ENCODE data around the gene ZBTB20.

The ZBTB20 gene

GRCh38 chr3:114902691-114903101, 244.4 kb downstream of the ZBTB20 start:
- DNase-seq: peak; percentile 78

GRCh38 chr3:114900908-114901307, 246.2 kb downstream of the ZBTB20 start:
- no peak for DNase-seq

DNA sequence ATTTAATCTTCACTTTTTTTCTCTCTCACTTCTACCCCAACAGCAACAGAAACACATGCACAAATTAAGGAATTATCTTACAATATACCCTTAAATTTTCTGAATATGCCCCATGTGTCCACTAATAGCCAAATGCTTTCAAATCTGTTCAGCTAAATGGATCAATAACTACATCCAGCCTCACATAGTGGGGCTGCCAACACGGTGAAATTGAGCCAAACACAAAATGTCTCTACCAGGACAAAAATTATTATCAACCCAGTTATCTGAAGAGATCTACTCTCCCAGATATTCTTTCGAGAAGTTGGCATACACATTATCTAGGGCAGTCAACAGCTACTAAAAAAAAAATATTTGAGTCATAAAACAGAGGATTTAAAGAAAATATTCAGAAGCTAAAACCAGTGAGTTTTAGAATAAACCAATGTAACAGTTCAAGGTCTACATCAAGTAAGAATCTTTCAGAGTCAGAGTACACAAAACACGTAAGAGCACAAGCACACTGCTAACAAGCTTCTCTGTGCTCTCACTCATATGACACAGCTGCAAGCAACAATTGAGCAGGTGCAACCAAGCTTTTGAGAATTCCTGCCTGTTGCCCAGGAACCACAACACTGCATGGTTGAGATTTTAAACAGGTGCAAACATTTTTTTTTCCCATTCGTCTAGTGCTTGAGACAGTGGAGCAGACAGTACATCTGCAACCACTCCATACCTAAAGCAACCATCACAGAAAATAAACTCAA, 247.7 kb downstream of the ZBTB20 start:
- peak; percentile 70 for DNase-seq

DNA sequence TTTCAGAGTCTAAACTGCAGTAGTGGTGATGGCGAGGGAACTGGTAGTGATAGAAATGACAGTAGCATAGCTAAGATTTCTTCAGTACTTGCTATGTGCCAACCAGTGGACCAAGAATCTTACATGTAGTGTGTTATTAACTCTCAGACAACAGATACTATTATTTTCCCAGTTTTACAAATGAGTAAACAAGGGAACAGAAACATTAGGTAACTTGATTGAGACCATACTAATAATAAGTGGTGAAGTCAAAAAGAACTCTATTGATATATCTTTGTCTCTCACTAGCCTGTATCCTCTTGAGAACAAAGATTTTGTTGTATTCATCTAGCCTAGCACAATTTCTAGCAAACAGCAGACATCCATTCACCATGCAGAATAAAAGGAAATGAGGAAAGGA, 250.1 kb downstream of the ZBTB20 start:
- no peak for DNase-seq

GRCh38 chr3:114893361-114893760, 253.7 kb downstream of the ZBTB20 start:
- DNase-seq: no peak

DNA sequence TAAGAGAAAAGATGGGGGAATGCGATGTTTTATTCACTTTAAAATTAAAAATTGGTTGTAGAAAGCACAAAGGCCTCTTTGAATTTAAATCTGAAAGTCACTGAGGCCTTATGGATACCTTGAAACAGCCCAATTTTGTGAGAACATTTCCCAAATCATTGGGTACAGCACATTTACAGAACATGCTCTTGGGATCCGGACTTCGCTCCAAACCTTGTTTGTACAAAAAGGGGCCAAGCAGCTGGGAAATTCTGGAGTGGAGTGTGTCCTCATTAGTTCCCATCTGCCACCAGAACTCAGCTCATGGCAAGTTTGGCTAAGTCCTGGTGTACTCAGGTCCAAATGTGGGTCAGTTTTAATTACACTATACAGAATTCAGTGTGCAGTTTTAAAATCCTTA, 254.2 kb downstream of the ZBTB20 start:
- no peak for DNase-seq

DNA sequence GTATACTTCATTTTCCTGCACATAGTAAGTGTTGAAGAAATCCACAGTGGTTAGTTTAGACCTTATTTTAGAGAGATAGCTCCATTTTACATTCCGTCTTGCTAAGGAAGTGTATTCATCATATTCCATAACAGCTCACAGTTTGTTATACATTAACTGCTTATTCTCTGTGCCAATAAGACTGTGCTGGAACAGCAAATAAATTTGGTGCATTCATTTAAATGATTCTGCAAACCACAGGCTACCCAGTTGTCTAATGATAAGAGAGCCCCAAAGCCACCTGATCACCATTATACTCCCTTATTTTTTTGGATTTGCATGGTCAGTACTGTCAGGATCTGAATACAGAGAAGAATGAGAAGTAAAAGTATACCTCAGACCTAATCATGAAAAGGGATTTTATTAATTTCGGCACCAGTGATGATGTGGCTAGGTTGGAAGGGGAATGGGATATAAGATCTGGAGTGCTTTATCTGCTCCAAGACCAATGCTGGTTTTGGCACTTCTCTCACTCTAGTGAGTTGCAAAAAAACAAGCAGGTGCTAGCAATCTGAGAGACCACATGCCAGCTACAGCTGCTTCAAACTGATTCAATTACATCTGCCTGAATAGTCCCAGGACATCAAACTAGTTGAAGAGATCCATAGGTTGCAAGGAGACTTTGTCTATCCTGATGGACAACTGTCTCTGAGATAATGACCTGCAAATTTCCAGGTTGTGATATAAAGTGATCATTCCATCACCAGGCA, 254.8 kb downstream of the ZBTB20 start:
- no peak for DNase-seq

- no peak for DNase-seq
Measured at GRCh38 chr3:114887806-114888205, 259.3 kb downstream of the ZBTB20 start.

DNA sequence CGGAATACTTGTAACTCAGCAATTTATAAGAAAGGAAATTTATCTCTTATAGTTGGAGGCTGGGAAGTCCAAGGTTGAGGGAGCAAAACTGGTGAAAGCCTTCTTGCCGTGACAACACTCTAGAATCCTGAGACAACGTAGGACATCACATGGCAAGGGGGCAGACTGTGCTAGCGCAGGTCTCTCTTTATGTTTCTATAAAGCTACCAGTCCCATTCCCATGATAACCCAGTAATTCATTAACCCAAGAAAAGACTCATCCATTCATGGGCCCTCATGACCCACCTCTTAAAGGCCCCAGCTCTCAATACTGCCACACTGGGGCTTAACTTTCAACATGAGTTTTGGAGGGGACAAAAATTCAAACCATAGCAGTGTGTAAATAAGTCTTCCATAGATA, 260.2 kb downstream of the ZBTB20 start:
- DNase-seq: no peak

GRCh38 chr3:114884213-114884923, 262.7 kb downstream of the ZBTB20 start:
- no peak for DNase-seq

DNA sequence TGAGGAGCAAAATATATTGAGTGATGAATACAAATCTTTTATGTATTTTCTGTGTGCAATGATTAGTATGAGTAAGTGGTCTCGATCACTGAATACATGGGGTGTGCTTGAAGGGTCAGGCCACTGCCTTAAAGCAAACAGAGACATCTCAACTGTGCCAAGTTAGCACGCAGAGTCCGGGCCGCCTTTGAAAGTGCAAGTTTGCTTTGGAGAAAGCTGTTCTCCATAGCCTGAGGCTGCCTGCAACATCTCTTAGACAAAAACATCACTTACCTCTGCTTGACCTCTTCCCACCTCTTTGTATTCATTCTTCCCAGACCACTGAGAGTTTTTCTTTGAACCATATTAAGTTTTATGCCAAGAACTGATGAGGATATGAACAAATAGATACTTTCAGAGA, 267.0 kb downstream of the ZBTB20 start:
- no peak for DNase-seq

DNA sequence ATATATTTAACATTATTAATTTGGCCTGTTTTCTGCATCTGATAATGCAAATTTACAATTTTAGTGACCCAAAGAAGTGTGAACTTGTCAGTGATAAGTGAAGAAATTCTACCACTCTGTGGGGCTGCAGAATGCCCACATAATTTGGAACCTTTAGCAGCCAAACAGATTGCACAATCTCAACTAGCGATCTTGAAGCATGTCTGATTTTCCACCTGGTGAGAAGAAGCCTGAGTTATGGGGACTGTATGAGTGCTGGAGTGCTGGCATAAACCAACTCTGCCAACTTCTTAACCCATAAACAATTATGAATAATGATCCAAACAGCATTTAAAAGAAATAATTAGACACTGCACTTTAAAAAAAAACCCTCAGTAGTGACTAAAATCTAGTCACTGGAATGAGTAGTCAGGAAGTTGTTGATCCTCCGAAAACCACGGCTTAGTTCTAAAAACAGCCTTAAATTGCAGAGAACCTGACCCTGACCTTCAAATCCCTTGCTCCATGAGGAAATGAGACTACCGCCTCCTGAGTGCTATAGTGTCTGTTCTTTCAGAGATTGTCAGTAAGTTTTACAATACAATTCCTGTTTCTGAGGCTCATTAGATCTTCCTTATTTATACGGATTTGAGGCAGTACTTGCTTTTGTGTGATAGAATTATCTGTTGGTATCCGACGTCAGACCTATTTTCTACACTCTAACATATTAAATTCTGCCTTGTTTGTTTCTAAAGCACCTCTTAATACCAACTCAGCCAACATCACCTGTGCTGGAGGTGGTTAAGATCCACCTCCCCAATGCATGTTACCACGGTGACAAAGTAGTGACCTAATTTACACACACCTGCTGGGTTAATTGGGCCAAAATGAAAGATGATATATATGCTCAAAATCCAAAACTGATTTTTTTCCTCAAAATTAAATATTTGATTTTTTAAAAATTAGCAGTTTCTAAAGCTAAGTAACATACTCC, 267.7 kb downstream of the ZBTB20 start:
- DNase-seq: no peak

GRCh38 chr3:114878114-114878839, 268.8 kb downstream of the ZBTB20 start:
- DNase-seq: peak; percentile 16

DNA sequence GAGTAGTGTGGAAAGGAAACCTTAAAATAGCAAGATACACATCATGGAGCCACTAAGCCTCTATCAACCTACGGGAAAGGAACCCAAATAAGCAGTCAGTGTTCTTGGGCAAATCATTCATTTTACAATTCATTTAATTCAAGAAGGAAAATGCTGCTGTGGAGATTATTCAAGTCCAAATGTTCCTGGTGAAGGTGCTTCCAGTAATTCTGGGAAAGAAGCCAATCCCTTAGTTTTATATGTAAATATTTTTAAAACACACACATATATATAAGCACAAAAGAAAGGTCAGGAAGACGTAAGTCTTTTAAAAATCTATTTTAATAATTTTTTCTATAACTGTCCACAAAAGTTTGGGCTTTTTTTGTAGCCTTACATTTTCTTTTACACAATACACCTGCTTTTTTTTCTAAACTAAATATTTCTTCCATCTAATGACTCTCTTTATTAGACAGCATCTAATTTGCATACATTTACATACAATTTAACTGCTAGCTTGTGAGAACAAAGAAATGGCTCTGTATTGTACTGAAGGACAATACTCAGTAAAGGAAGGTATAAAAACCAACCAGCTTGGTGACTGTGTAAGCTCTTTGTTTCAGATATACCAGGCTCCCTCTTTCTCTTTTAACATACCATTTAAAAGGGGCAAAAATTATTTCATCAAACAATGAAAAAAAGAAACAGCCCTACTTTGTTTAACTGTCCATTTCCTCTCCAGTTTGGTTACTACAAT, 269.5 kb downstream of the ZBTB20 start:
- no peak for DNase-seq

DNA sequence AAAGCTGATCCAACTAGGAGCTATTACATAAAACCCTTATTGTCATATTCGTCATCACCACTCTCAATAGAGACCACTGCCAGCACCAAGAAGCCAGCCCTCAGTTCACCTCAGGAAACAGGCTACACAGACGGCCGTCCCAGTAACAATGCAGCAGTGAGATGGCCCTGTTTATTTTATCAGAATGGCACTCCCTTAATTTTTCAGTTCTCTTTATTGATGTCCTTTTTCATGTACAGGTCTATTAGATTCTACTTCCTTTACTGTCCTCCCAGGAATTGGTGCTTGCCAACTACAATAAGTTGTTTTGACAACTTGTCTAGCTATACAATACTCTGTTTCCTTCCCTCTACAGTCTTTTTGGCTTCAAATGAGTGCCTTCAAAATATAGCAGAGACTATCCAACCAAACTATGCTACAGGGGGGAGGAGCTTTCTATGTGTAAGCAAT, 272.5 kb downstream of the ZBTB20 start:
- no peak for DNase-seq

GRCh38 chr3:114873591-114873990, 273.5 kb downstream of the ZBTB20 start:
- DNase-seq: no peak

DNA sequence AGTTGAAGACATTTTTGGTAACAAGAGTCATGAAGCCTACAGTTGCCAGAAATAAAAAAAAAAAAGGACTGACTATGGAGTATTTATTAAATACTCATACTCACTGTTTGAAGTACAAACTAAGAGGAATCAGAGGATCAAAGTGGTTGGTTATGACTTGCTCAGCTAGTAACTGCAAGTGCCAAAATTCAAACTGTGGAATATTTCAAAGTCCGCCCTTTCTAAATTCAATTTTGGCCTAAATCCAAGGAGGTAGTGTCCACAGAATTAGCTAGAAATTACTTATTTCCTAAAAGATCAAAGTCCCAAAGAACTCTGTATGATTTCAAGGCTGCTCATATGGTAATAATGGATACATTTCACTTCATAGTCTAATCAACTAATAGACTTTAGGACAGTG, 274.5 kb downstream of the ZBTB20 start:
- no peak for DNase-seq

DNA sequence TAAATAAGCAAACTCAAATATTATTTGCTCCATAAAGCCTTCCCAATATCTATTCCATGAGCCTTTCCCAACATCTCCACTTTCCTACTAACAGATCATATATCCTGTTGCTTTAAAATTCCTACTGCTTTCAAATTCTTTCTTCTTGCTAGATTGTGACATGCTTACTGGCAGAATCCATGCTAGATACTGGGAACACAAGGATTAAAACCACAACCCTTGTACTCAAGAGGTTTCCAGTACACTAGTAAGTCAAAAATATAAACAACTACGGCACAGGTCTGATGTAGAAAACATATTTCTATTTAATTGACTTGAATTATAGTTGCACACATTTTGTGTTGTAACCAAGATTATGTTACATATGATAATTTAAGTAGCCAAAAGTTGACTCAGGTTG, 275.0 kb downstream of the ZBTB20 start:
- DNase-seq: no peak

- no peak for DNase-seq
Measured at GRCh38 chr3:114867835-114868503, 279.1 kb downstream of the ZBTB20 start.

DNA sequence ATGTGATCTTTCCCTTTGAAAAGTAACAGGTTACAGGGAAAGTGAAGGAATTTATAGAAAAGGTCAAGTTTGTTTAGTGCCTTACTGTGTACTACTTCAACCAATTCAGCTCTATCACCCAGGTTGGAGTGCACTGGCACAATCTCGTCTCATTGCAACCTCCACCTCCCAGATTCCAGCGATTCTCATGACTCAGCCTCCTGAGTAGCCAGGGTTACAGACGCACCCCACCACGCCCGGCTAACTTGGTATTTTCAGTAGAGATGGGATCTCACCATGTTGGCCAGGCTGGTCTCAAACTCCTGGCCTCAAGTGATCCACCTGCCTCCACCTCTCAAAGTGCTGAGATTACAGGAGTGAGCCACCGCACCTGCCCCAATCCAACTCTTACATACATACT, 279.7 kb downstream of the ZBTB20 start:
- DNase-seq: no peak

GRCh38 chr3:114866430-114866829, 280.7 kb downstream of the ZBTB20 start:
- no peak for DNase-seq
